GM19324 (cell line): ENCODE data around the gene TSEN54.

Experiments used
- ATAC-seq: cut with Tn5 transposase; IDR thresholded peaks from one replicate; pipeline ENCODE4 v1.9.1; 2021; ENCODE audit warnings: mild to moderate bottlenecking, moderate library complexity; ENCODE audit not compliant: unreplicated experiment, low FRiP score

Gene TSEN54

DNA sequence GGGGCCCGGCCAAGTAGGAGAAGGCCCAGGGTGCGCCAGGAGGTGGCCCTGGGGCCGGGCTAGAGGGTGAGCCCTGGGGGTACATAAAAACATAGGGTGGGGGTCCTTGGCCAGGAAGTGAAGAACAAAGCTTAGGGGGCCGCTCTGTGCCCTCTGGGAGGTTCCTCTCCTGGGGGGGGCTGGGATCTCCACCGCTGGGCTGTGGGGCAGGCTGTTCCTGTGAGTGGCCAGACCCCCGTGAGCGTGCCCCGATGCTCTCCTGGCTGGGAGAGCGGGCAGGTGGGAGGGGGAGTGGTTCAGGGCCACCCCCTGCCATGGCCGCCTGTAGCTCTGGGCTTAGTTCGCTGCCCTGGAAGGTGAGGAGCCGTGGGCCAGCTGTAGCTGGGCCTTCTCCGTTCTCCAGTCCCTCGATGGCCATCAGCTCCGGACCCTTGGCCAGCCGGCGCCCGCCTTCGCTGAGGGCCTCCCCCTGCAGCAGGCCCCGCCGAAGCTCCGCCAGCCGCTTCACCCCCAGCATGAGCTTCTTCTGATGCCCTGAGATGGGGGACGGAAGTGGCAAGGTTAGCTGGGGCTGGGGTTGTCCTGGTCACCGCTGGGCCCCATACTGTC is 13.5 kb upstream of the TSEN54 start:
- ATAC-seq, result no peak

- no peak for ATAC-seq
Observed at GRCh38 chr17:75503337-75503950, 12.9 kb upstream of the TSEN54 start.

GRCh38 chr17:75503976-75504346 is 12.4 kb upstream of the TSEN54 start:
- ATAC-seq, result no peak

- no peak for ATAC-seq
Observed at GRCh38 chr17:75504347-75505151, 11.8 kb upstream of the TSEN54 start.

DNA sequence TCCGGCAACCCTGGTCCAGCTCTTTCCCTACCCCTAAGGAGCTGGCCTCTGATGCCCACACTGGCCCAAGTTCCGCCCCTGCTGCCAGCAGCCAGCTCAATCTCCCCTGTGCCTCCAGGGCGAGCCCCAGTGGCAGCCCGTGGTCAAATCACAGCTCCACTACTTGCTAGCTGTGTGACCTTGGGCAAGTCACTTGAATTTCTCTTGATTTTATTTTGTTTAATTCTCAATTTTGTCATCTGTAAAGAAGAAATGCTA is 11.2 kb upstream of the TSEN54 start:
- no peak for ATAC-seq

GRCh38 chr17:75505640-75506039 is 10.7 kb upstream of the TSEN54 start:
- ATAC-seq, result no peak

- no peak for ATAC-seq
Observed at GRCh38 chr17:75506134-75506533, 10.2 kb upstream of the TSEN54 start.

DNA sequence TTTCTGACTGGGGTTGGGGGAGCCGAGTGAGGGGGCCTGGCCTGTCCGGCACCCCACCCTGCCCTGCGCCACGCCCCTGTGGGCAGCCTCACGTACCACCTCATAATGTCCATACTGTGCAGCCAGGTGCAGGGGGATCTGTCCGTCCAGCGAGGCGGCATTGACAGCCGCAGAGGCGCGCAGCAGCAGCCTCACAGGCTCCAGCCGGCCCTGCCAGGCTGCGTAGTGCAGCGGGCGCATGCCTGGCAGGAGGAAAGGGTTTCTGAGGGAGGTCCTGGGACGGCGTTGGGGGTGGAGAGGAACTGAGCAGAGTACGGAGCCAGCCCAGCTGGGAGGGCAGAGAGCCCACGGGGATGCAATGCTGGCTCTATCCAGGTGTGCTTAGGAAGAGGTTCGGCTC is 9.4 kb upstream of the TSEN54 start:
- no peak for ATAC-seq

GRCh38 chr17:75507733-75508719 is 8.3 kb upstream of the TSEN54 start:
- no peak for ATAC-seq

GRCh38 chr17:75508931-75509361 is 7.4 kb upstream of the TSEN54 start:
- no peak for ATAC-seq

- ATAC-seq, result no peak
Observed at GRCh38 chr17:75509528-75510258, 6.6 kb upstream of the TSEN54 start.

GRCh38 chr17:75511270-75511609 is 5.1 kb upstream of the TSEN54 start:
- no peak for ATAC-seq

- no peak for ATAC-seq
Observed at GRCh38 chr17:75511610-75512575, 4.4 kb upstream of the TSEN54 start.

GRCh38 chr17:75512926-75513640 is 3.2 kb upstream of the TSEN54 start:
- ATAC-seq, result no peak

DNA sequence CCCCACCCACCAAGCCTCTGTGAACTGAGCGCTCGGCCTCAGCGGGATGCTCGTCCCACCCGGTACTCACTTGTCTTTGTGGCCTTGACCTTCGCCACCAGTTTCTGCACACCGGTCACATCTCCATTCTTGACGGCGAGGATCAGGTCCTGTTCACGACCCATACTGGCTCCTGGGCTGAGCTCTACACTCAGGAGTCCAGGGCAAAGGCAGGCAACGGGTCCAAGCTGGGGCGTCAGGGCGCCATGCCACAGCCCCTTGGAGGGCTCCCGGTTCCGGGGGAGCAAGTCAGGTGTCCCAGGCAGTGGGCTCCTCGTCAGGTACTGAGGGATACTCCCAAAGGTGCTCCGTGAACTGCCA is 2.7 kb upstream of the TSEN54 start:
- no peak for ATAC-seq

DNA sequence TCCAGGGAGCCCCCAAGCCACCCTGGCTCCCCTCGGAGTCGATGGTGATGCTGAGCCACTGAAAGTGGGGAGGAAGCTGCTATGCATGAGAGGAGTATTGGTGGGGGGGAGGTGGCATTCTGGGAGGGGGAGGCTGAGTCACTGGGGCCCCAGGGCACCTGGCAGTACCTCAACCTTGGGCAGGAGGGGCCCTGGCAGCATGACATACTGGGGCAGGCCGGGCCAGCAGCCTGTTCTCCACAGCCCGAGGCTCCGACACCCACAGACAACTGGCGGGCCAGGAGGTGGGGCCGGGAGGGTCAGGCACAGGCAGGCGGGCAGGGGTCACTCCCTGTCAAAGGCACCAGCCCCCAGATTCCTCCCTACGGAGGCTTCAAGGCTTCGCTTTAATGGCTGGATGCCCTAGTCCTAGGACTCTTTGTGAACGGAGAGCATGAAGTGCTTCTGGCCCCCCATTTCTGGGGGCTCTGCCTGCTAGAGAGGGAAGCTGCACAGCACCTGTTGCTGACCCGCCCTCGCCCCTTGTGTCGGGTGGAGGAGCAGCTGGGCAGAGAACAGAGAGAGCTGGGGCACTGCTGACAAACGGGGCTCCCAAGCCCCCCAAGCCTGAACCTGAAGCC is 1.9 kb upstream of the TSEN54 start:
- no peak for ATAC-seq

- no peak for ATAC-seq
Observed at GRCh38 chr17:75514919-75515495, 1.3 kb upstream of the TSEN54 start.
